ENCODE results near the gene STK17A.
"Not testable (repeated sequence)": the region's sequence is repeated elsewhere in the genome, so short reads cannot be mapped to it uniquely, and the experiment has no call there.

Gene STK17A

DNA sequence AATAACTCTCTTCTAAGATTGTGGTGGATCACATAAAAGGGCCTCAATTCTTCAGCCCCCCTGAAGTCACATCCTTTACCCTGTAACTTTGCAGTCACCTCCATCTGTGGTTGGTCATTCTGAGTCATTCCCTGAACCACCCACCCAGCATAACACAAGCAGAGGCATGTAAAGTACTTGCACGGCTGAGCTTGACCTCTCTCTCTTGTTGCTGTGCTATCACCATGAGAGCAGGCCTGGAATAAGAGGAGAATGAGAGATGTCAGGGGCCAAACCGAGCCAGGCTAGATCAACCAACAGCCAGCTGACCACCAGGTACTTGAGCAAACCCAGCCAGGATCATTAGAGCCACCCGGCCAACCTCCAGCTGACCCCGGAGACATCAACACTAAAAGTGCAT is 13.5 kb upstream of the STK17A start:
- DNase-seq (ENCODE audit: low spot score) = peak; percentile 36

DNA sequence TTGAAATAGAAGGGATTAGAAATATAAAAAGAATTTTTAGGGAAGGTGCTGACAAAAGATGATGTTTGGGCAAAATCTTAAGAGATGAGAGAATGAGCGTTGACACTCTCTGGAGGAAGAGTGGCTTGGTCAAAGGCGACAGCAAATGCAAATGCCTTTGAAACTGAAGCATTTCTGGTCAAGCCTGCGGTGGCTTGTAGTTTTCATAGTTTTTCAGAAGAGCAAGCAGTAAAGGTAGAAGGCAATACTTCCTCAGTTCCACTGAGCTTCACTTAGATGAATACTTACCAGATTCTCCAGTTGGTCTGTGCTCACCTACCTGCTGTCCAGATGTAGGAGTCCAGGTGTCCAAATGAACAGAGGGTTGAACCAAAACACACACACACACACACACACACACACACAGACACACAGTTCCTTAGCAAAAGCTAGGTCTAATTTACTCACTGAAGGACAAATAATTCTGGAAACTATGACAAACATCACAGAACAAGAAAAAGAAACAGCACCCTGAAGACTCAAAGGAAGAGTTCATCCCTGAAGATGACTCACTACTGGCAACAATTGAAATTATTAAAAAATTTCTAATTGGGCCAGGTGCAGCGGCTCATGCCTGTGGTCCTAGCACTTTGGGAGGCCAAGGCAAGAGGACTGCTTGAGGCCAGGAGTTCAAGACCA is 12.1 kb upstream of the STK17A start:
- no peak for DNase-seq (ENCODE audit: low spot score)

DNA sequence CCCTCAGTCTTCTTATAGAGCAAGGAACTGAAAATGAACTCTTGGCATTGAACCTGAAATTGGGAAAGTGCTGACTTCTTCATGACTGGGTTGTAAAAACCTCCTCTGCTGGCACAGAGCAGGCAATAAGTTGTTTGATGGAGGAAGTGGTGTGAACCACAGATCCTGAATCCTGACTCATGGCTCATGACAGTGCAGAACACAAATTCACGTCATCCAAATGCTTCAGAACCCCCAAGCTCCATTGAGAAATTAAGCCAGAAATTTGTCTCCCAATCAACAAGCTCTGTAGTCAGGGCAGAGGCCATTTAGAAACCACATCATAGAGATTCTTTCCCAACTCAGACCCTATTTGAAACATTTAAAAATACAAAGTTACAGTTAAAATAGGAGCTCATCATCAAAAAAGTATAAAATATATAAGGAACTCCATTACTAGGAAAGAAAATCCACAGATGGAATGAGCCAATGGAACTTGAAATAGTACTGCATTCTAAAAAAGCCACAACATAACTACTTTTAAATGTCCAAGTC is 10.3 kb upstream of the STK17A start:
- peak; percentile 81 for DNase-seq (ENCODE audit: low spot score)

DNA sequence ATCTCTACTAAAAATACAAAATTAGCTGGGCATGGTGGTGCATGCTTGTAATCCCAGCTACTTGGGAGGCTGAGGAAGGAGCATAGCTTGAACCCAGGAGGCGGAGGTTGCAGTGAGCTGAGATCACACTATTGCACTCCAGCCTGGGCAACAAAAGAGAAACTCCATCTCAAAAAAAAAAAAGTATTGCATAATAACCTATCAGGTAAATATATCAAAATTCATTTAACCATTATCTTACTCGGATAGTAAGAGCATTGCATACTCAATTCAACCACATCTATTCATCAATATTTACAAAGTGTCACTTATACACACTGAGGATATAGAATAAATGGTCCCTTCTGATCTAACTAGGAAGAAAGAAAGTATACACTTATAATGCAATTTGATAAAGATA is 9.1 kb upstream of the STK17A start:
- not testable (repeated sequence) for DNase-seq (ENCODE audit: low spot score)

DNA sequence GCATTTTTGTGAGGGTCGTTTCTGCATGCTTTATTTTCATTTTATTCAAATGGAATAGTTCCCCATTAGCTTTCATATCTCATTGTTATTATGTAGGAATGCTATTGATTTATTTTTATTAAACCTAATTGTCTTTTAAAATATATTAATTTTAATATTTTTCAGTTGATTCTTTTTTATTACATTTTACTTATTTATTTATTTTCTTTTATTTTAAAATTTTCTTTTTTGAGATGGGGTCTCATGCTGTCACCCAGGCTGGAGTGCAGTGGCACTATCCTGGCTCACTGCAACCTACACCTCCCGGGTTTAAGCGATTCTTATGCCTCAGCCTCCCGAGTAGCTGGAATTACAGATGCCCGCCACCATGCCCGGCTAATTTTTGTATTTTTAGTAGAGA is 7.4 kb upstream of the STK17A start:
- no peak for DNase-seq (ENCODE audit: low spot score)

DNA sequence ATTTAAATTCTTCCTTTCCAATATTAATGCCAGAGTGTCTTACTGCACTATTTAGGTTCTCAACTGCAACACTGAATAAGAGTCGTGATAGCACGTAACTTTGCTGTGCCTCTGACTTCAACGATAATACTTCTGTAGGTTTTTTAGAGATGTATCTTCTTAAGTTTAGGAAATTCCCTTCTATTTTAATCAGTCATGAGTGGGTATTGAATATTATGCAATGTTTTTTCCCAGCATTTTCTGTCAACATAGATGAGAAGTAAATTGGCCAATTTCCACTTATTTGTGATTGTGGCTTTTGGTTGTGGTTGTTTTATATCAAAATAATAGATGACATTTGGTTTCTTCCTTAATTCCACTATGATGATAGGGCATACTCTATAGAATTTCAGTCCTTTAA is 6.7 kb upstream of the STK17A start:
- DNase-seq (ENCODE audit: low spot score) = no peak

DNA sequence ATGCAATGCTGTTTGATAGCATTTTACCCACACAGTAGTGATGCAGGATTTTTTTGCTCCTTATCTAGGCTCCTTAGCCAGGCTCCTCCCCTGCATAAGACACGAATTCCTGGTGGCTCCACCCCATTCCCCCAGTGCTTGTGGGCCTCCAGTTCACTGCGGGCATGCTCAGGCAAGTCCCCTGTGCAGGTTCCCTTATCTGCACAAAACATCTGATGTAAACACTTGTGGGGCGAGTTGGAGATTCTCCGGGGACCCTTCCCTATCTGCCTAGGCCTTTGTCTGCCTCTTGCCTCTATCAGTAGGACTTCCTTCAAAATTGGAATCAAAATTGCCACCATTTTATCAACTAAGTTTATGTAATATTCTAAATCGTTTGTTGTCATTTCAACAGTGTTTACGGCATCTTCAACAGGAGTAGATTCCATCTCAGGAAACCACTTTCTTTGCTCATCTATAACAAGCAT is 5.4 kb upstream of the STK17A start:
- no peak for DNase-seq (ENCODE audit: low spot score)

DNA sequence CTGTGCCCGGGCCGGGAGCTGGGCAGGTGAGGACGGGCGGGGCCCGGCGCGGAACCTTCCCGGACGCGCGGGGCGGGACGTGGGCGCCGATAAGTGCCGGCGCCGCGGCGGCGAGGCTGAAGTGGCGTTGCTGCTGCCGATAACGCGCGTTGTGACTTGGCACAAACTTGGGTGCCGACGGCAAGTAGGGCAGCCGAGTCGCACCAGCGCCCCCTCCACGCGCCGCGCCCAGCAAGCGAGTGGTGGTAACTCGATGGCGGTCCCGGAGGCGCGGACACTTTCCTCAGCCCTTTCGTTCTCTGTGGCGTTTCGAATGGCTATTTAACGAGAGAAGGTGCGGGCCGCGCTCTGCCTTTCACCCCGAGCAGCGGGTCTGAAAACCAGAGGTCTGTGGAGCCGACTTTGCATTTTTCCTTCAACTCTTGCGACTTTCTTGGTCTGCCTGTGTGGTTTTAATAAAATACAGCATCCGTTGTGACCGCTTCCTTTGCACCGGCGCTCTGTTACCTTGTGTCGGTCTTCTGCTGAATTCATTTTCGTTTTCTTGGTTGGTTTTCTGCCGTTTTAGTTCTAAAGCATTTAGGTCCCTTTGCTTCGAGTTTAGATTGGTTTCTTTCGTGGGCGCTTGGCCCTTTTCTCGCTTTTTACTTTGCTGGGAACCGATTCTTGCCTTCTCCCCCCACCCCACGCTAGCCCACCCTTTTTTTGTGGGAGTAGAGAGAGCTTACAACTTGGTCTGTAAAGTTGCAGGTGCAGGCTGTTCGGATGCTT is 701 bp downstream of the STK17A start:
- DNase-seq (ENCODE audit: low spot score) = peak; percentile 37

DNA sequence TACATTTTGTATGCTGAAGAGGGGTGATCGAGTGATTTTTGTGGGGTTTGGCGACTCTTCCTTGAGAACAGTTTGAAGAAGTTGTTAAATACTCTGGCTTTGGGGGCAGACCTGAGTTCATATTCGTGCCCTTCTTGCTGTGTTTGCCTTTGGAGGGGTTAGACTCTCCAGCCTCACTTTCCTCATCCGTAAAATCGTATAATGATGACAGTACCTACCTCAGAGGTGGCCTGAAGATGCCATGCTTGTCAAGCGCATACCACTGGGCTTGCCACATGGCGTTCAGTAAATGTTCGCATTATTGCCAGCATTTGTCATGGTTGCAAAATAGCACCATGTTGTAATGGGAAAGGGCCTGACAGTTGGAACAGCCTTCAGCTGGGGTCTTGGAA is 1.3 kb downstream of the STK17A start:
- DNase-seq (ENCODE audit: low spot score) = peak; percentile 40

DNA sequence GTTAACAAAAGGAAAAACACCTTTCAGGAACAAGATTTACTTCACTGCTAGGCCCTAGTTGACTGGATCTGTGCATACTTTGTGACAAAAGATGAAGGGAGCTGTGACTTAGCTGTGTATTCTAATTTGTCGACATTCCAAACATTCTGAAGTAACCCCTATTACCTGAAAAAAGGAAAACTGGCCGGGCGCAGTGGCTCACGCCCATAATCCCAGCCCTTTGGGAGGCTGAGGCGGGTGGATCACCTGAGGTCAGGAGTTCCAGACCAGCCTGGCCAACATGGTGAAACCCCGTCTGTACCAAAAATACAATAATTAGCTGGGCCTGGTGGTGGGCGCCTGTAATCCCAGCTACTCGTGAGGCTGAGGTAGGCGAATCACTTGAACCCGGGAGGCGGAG is 1.8 kb downstream of the STK17A start:
- not testable (repeated sequence) for DNase-seq (ENCODE audit: low spot score)

DNA sequence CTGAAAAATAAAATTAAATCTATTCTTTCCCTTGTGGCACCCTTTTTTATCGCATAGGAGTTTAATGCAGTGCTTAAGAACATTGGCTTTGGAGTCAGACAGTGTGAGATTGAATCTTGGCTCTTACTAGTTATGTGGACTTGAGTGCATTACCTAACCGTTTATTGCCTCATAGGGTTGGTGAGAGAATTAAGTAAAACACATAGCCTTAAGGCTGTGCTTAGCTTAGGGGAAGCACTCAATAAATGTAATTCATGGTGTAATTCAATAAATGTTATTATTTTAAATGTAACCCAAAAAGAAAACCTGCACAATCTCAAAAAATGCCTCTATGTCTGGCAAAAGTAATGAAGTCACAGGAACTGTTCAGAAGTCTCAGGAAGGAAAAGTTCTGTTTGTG is 2.7 kb downstream of the STK17A start:
- peak; percentile 25 for DNase-seq (ENCODE audit: low spot score)

DNA sequence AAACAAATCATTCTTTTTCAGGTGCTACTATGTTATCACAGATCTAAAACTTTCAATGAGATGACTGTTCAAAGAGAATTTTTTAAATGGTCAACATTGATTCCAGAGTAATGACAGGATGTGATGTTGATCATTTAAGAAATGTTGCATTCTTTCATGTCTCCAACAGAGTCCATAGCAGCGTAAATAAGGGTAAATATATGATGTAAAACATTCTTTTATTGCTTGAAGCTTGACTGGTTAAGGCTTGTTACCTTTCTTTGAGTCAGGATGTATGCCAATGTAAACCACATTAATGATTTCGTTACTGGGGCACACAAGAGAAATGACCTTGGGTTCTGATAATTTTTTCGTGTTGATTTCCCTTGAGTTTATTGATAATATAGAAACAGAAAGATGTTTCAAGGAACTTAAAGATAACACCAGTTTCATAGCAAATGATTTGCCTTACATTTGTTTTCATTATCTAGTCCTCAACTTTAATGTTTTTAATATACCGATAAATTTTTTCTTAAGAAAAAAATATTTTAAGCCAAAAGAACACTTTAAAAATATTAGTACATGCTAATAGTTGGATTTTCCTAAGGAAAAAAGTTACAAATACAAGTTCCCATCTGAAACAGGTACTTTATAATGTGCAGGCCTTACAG is 3.5 kb downstream of the STK17A start:
- DNase-seq (ENCODE audit: low spot score) = peak; percentile 22

DNA sequence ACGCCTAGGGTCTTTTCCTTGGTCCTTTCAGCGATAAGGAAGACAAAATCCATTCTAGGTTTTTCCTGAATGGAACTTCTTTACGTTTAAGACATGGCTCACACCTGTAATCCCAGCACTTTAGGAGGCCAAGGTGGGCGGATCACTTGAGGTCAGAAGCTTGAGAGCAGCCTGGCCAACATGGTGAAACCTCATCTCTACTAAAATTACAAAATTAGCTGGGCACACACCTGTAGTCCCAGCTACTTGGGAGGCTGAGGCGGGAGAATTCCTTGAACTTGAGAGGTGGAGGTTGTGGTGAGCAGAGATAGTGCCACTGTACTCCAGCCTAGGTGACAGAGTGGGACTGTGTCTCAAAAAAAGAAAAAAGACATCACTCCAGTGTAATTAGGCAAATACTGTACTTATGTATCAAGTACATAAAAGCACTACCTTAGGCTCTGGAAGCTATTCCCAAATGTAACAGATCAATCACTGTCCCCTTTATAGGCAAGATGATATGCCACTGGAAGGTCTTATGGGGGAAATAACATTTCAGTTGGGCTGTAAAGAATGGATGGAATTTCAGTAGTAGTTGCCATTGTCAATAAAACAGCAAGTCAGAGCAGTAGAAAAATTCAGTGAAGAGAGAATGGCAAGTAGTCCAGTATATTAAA is 5.7 kb downstream of the STK17A start:
- DNase-seq (ENCODE audit: low spot score) = no peak

DNA sequence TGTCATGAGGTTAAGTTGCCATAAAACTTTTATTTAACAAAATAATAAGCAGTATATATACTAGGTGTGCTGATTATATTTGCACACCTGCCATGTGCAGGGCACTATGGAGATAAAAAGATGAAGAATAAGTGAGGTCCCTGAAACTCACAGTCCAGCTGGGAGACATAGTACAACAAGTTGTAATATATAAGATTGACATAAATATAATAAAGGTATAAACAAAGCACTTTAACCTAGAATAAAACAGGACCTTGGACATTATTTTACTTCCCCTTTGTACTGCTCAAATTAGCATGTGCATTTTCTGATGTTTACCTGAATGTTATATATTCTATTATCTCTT is 6.2 kb downstream of the STK17A start:
- DNase-seq (ENCODE audit: low spot score) = no peak

DNA sequence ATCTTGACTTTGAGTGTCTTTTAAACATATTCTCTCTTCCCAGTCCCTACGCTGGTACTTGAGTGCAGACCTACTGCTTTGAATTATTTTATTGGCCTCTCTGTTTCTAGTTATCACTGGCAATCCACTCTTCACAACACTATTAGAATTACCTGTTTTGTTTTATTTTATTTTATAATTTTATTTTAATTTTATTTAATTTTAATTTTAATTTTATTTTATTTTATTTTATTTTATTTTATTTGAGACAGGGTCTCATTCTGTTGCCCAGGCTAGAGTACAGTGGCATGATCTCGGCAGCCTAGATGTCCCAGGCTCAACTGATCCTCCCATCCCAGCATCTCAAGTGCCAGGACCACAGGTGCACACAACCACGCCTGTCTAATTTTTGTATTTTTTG is 6.8 kb downstream of the STK17A start:
- no peak for DNase-seq (ENCODE audit: low spot score)

DNA sequence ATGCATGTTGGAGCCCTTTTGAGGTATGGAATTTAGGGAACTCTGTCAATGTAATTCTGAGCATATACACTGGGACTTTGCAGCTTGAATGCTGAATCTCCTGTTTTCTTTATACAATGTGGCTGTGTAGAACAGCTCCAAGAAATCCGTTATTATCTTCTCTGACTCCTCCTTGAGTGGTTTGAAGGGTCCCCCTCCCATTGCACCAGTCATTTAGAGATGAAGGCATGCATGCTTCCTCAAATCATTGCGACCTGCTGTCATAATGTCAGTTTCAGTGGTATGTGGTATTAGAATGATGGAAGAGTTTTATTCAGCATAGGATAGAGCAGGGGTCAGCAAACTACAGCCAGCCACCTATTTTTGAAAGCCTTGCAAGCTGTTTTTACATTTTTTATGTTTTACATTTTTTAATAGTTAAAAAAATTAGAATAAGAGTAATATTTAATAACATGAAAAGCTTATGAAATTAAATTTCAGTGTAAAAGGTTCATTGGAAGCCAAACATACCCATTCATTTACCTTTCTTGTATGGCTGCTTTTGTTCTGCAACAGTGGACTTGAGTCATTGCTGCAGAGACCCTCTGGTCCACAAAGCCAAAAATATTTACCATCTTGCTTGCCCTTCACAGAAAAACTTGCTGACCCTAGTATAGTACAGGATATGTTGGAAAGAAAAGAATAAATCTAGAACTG is 8.1 kb downstream of the STK17A start:
- no peak for DNase-seq (ENCODE audit: low spot score)

DNA sequence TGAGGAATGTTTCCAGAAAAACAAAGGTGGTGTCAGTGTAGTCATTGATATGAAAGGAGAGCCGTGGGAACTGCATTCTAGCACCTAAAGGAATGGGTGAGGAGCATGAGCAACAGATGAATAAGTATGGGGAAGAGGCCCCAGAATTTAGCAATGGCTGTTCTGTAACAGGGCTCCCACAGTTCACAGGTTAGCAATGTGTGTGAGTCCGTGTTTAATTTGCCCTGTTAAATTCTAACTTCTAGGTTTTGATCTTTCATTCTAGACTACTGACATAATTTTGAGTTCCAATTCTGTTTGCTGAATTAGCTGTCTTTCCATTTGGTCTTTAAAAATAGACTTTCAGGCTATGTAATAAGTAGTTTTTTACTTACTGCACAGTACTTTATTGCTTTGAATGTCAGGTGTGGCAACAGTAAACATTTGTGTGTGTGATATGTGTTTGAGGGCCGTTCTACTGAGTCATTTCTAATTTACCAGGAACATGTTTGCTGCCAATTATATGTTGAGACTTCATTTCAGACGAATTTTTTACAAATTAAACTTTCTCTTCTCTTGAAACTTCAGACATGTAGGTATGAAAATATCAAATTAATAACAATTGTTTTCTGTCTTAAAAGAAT is 8.8 kb downstream of the STK17A start:
- peak; percentile 38 for DNase-seq (ENCODE audit: low spot score)

DNA sequence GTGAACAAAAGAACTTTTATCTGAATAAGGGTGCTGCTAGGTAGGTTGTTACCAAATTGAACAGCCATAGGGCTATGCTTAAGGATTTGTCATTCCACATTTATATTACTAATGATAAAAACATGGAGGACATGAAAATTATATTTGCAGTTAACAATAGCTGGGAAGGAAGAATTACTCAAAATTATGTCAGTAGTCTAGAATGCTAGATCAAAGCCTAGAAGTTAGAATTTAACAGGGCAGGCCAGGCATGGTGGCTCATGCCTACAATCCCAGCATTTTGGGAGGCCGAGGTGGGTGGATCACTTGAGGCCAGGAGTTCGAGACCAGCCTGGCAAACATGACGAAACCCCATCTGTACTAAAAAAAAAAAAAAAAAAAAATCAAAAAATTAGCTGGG is 9.4 kb downstream of the STK17A start:
- no peak for DNase-seq (ENCODE audit: low spot score)

DNA sequence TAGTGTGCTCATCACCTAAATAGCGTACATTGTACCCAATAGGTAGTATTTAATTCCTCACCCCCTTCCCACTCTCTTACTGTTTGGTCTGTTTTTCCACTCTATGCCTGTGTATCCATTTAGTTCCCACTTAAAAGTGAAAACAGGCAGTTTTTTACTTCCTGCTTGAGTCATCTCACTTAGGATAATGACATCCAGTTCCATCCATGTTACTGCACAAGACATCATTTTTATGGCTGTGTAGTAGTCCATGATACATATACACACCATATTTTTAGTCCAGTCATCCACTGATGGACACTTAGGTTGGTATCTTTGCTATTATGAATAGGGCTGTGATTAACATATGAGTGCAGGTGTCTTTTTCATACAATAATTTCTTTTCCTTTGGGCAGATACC is 10.1 kb downstream of the STK17A start:
- no peak for DNase-seq (ENCODE audit: low spot score)

DNA sequence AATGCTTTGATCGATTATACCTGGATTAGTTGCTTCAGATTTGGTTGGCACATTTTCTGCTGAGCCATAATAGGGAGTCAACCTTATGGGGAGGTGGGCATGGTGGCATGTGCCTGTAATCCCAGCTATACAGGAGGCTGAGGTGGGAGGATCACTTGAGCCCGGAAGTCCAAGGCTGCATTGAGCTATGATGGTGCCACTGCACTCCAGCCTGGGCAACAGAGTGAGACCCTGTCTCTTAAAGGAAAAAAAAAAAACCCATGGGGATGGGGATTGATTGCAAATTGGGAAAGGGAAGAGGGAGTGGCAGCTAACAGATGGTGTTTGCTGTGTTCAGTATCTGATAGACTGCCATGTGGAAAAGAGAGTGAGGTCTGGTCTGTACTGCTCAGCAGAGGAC is 11.1 kb downstream of the STK17A start:
- DNase-seq (ENCODE audit: low spot score) = no peak

DNA sequence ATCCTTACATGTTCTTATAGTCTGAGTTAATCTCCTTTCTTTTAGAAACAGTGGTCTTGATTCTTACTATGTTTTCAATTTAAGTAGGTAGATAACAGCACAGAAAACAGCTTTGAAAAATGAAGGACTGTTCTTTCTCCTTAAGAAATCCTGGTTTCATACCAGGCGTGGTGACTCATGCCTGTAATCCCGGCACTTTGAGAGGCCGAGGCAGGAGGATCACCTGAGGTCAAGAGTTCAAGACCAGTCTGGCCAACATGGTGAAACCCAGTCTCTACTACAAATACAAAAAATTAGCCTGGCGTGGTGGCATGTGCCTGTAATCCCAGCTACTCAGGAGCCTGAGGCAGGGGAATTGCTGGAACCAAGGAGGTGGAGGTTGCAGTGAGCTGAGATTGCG is 13.5 kb downstream of the STK17A start:
- DNase-seq (ENCODE audit: low spot score) = not testable (repeated sequence)
